Endothelial cell of umbilical vein (primary cell): ENCODE data around the gene NTNG1. TPM values are rescaled to one million over a fixed set of nuclear protein-coding genes. Genes with fewer than 3 reads are reported as not detected.

Source experiments
- BruUV-seq: library from RNA; stranded (reverse); fragments of 400-500 nt; replicated peaks from 2 replicates; lab custom pipeline; 2021; lab: Mats Ljungman, UMichigan
- CTCF ChIA-PET: fragments of 300-600, 350-600 bp; sonication (Branson Sonifier 250); formaldehyde crosslinking; loops from one replicate; lab custom pipeline; 2021; ENCODE audit warnings: antibody characterized with exemption, inconsistent platforms; lab: Charles Lee
- POLR2A ChIA-PET: fragments of 300-600, 350-600 bp; sonication (Branson Sonifier 250); formaldehyde crosslinking; loops from one replicate; lab custom pipeline; 2021; ENCODE audit warnings: antibody characterized with exemption, inconsistent platforms; lab: Charles Lee
- DNase-seq: peaks from one replicate; pipeline ENCODE4 v3.0.0-alpha.2; 2011; ENCODE audit warnings: low read depth, low spot score
- FAIRE-seq: peaks from 2 replicates; lab custom pipeline; 2011; peaks lifted over from hg19 to GRCh38; lab: Jason Lieb, UNC
- H2AFZ ChIP-seq: 2 replicates; pipeline ENCODE4 v1.6.0; 2012; ENCODE audit warnings: low read depth, low read length, control low read depth, inconsistent platforms
- H3K27ac ChIP-seq: 2 replicates; pipeline ENCODE4 v1.5.1; 2011; ENCODE audit warnings: low read depth, mild to moderate bottlenecking, control low read depth, low read length, moderate library complexity; ENCODE audit not compliant: insufficient read depth
- H3K27me3 ChIP-seq, 2 experiments: 2 replicates each; pipeline versions ENCODE4 v1.6.0 to v1.6.1; 2011; ENCODE audit warnings: low read length in 2 of 2, mixed read lengths in 1 of 2; ENCODE audit not compliant: control insufficient read depth in 2 of 2, insufficient read depth in 2 of 2
- H3K36me3 ChIP-seq, 2 experiments: 2 replicates in 1 of 2; 3 replicates in 1 of 2; pipeline ENCODE4 v1.5.1; 2011; ENCODE audit warnings: low read length in 2 of 2, mild to moderate bottlenecking in 1 of 2, moderate library complexity in 1 of 2; ENCODE audit not compliant: control insufficient read depth in 2 of 2, insufficient read depth in 2 of 2; ENCODE audit errors: extremely low read depth in 1 of 2
- H3K4me1 ChIP-seq: 3 replicates; pipeline ENCODE4 v1.5.1; 2011; ENCODE audit warnings: mild to moderate bottlenecking, low read length; ENCODE audit not compliant: control insufficient read depth, insufficient read depth; ENCODE audit errors: extremely low read depth
- H3K4me2 ChIP-seq: 2 replicates; pipeline ENCODE4 v1.6.1; 2011; ENCODE audit warnings: low read length, control low read depth, mixed read lengths; ENCODE audit not compliant: insufficient read depth
- H3K4me3 ChIP-seq, 3 experiments: fragments of 200-600 bp in 1 of 3; sonication (generic), shearing (Covaris generic) in 1 of 3; replicated peaks in 1 of 3; 2 replicates each; pipeline ENCODE4 v1.5.1; 2011 to 2016; ENCODE audit warnings: control low read depth in 3 of 3, low read length in 3 of 3, mild to moderate bottlenecking in 2 of 3, inconsistent platforms in 1 of 3, low read depth in 1 of 3, moderate library complexity in 1 of 3; ENCODE audit not compliant: insufficient read depth in 1 of 3
- H3K79me2 ChIP-seq: 2 replicates; pipeline ENCODE4 v1.6.0; 2012; ENCODE audit warnings: low read length, inconsistent platforms; ENCODE audit not compliant: control insufficient read depth, insufficient read depth
- H3K9ac ChIP-seq: replicated peaks from 2 replicates; pipeline ENCODE3; 2011; ENCODE audit warnings: low read length, control low read depth; ENCODE audit not compliant: insufficient read depth; ENCODE audit errors: extremely low read depth
- H3K9me1 ChIP-seq: replicated peaks from 3 replicates; pipeline ENCODE4 v1.6.0; 2011; ENCODE audit warnings: mild to moderate bottlenecking, low read length; ENCODE audit not compliant: control insufficient read depth, insufficient read depth; ENCODE audit errors: extremely low read depth
- H3K9me3 ChIP-seq: replicated peaks from 2 replicates; pipeline ENCODE4 v1.5.1; 2012; ENCODE audit warnings: low read length, inconsistent platforms; ENCODE audit not compliant: control insufficient read depth, insufficient read depth
- H4K20me1 ChIP-seq: replicated peaks from 2 replicates; pipeline ENCODE3; 2011; ENCODE audit warnings: mild to moderate bottlenecking, low read length; ENCODE audit not compliant: control insufficient read depth, insufficient read depth; ENCODE audit errors: extremely low read depth
- CTCF ChIP-seq, 2 donors: IDR thresholded peaks; 1 replicate in 1 of 2; 2 replicates in 1 of 2; pipeline ENCODE4 v1.5.1; 2011; ENCODE audit warnings: low read length in 2 of 2, mild to moderate bottlenecking in 2 of 2, moderate library complexity in 2 of 2, control low read depth in 1 of 2, inconsistent platforms in 1 of 2, low read depth in 1 of 2; ENCODE audit not compliant: insufficient read depth in 1 of 2; ENCODE audit errors: extremely low read depth in 1 of 2
- EZH2 ChIP-seq: IDR thresholded peaks from 2 replicates; pipeline ENCODE4 v1.6.1; 2012; ENCODE audit warnings: borderline replicate concordance, low read depth, mild to moderate bottlenecking, moderate library complexity, low read length, inconsistent platforms; ENCODE audit not compliant: severe bottlenecking
- FOS ChIP-seq: IDR thresholded peaks from 2 replicates; pipeline ENCODE4 v1.6.1; 2011; ENCODE audit warnings: mild to moderate bottlenecking, low read length, moderate library complexity, borderline replicate concordance; ENCODE audit not compliant: insufficient read depth
- GATA2 ChIP-seq: IDR thresholded peaks from 2 replicates; pipeline ENCODE4 v1.7.0; 2011; ENCODE audit warnings: low read depth, mild to moderate bottlenecking, moderate library complexity, mixed read lengths, low read length; ENCODE audit not compliant: insufficient read length, insufficient read depth
- JUN ChIP-seq: IDR thresholded peaks from 2 replicates; pipeline ENCODE4 v1.6.1; 2011; ENCODE audit warnings: borderline replicate concordance, low read depth; ENCODE audit not compliant: insufficient read length, insufficient read depth
- MAX ChIP-seq: IDR thresholded peaks from 2 replicates; pipeline ENCODE4 v1.6.1; 2011; ENCODE audit not compliant: insufficient read depth, insufficient read length
- MYC ChIP-seq: IDR thresholded peaks from one replicate; pipeline ENCODE4 v1.6.1; 2011; ENCODE audit warnings: mild to moderate bottlenecking, low read depth, low read length
- POLR2A ChIP-seq: IDR thresholded peaks from 2 replicates; pipeline ENCODE4 v1.6.1; 2012; ENCODE audit warnings: low read depth, mild to moderate bottlenecking, control low read depth, low read length
- POLR2AphosphoS5 ChIP-seq: IDR thresholded peaks from 2 replicates; pipeline ENCODE4 v1.6.1; 2012; ENCODE audit warnings: low read depth, mild to moderate bottlenecking, control low read depth, low read length, moderate library complexity; ENCODE audit not compliant: insufficient read depth
- dilution Hi-C: fragments of 300-500 bp; cut with MboI; formaldehyde crosslinking; loops from one replicate; pipeline ENCODE4 v1.15.0; 2019; ENCODE audit warnings: low sequenced_read_pairs; ENCODE audit not compliant: extremely low pct_ligation_motif_present
- intact Hi-C: fragments of 100-400 bp; cut with micrococcal nuclease; formaldehyde crosslinking; loops from one replicate; pipeline ENCODE4 v1.10.0; 2022
- polyA plus RNA-seq, 4 experiments: library from polyadenylated mRNA; depleted of rRNA in 3 of 4; stranded (reverse) in 3 of 4; unstranded in 1 of 4; fragments of >200 nt; gene quantifications; 2 replicates each; pipeline versions ENCODE4 v1.2.1 to v1.2.3, GENCODE V29; 2011 to 2012; ENCODE audit warnings: missing spikeins in 1 of 4
- total RNA-seq: library from RNA; stranded (reverse); gene quantifications from 2 replicates; pipeline ENCODE4 v1.2.3, GENCODE V29; 2021

Gene NTNG1
- total and polyA plus RNA-seq, 2 donors (not counting 3 experiments of a cell fraction or from before 2014, with no cell fraction given): not detected

DNA sequence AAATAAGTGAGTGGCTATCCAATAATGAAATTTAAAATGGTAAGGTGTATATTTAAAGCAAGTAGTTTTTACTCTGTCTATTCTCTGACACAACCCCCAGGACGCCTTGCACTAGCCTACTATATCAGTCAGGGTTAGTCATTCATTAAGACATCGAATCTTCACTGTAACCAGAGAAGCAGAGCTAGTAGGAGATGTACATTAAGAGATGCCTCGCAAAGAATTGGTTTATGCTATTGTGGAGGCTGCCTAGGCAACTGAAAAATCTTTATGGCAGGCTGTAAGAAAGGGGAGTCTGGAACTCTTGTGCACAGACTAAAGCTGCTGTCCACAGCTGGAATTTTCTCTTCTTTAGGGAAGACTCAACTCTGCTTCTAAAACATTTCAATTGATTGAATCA, 28.8 kb downstream of the NTNG1 start:
- Histone ChIP-seq H3K9me1 (no peaks in the 10 kb centered on the region), H3K4me2 (no peak overlapping the region), H3K27me3 (no peaks in the 10 kb centered on the region), H3K27ac (no peak overlapping the region), H3K4me1 (no peaks in the 10 kb centered on the region), H3K9ac (no peak overlapping the region), H2AFZ (no peak overlapping the region), H3K4me3 (no peak overlapping the region), H3K36me3 (no peaks in the 10 kb centered on the region), H3K9me3 (no peaks in the 10 kb centered on the region), H3K79me2 (no peaks in the 10 kb centered on the region), H4K20me1 (no peaks in the 10 kb centered on the region)
- FAIRE-seq (no peak), DNase-seq (no peak)
- BruUV-seq: no TSS peak
- no peak for TF ChIP-seq EZH2
- TF ChIP-seq MAX: no peak
- no peak for TF ChIP-seq POLR2A
- no peak for TF ChIP-seq FOS
- TF ChIP-seq MYC: no peak
- no peak for TF ChIP-seq GATA2
- TF ChIP-seq JUN: no peak
- TF ChIP-seq CTCF (IDR thresholded peaks at IDR 0.05; ENCODE audit: extremely low read depth in 1 of 2, insufficient read depth in 1 of 2, low read depth in 1 of 2, low read length in 2 of 2): no peak
- no peak for TF ChIP-seq POLR2AphosphoS5
- ChIA-PET POLR2A (no interaction called here), CTCF (no interaction called here)
- intact Hi-C loops: no loop called here
- dilution Hi-C loops: no loop called here
